Hematopoietic multipotent progenitor cell (in vitro differentiated cells): ENCODE data around the gene ZFP64. TPM values are rescaled to one million over a fixed set of nuclear protein-coding genes. Genes with fewer than 3 reads are reported as not detected.
"Not testable (repeated sequence)": the region's sequence is repeated elsewhere in the genome, so short reads cannot be mapped to it uniquely, and the experiment has no call there.

ENCODE experiments used
- DNase-seq, 3 donors: peaks; one replicate each; pipeline ENCODE4 v3.0.0-alpha.2; 2011 to 2015; ENCODE audit warnings: low read depth in 2 of 3, low spot score in 2 of 3
- total RNA-seq: library from RNA; depleted of rRNA; stranded (reverse); fragments of >200 nt; gene quantifications from one replicate; pipeline ENCODE4 v1.2.3, GENCODE V29; 2012

Gene ZFP64
- total RNA-seq, 1 donor, result 19.9 TPM

- no peak for DNase-seq
These were observed 15.6 kb upstream of the ZFP64 start for GRCh38 chr20:52207020-52207810.

- no peak for DNase-seq
These were observed 12.6 kb upstream of the ZFP64 start for GRCh38 chr20:52204136-52204535.

GRCh38 chr20:52201395-52201794 lies 9.8 kb upstream of the ZFP64 start:
- no peak for DNase-seq

GRCh38 chr20:52200870-52201269 lies 9.3 kb upstream of the ZFP64 start:
- no peak for DNase-seq

- no peak for DNase-seq
These were observed 5.3 kb upstream of the ZFP64 start for GRCh38 chr20:52196845-52197244.

- no peak for DNase-seq
These were observed 2.4 kb upstream of the ZFP64 start for GRCh38 chr20:52193886-52194545.

- no peak for DNase-seq
These were observed 1.6 kb upstream of the ZFP64 start for GRCh38 chr20:52193133-52193532.

- DNase-seq, result not testable (repeated sequence)
These were observed 1.1 kb upstream of the ZFP64 start for GRCh38 chr20:52192719-52193007.

- peak in 2 of 3 donors; percentile 52 to 56 for DNase-seq
These were observed 538 bp upstream of the ZFP64 start for GRCh38 chr20:52191916-52192718.

GRCh38 chr20:52190437-52191131 lies 995 bp downstream of the ZFP64 start:
- DNase-seq, result peak; percentile 4 to 43 (median 11)

GRCh38 chr20:52181766-52182165 lies 9.8 kb downstream of the ZFP64 start:
- DNase-seq, result no peak

GRCh38 chr20:52180180-52180840 lies 11.3 kb downstream of the ZFP64 start:
- DNase-seq, result no peak

GRCh38 chr20:52179331-52180179 lies 12.0 kb downstream of the ZFP64 start:
- DNase-seq, result no peak

GRCh38 chr20:52178691-52179090 lies 12.9 kb downstream of the ZFP64 start:
- no peak for DNase-seq

- no peak for DNase-seq
These were observed 15.7 kb downstream of the ZFP64 start for GRCh38 chr20:52175840-52176239.

GRCh38 chr20:52172392-52173047 lies 19.1 kb downstream of the ZFP64 start:
- no peak for DNase-seq

- no peak for DNase-seq
These were observed 20.6 kb downstream of the ZFP64 start for GRCh38 chr20:52171025-52171424.

- no peak for DNase-seq
These were observed 23.5 kb downstream of the ZFP64 start for GRCh38 chr20:52168116-52168515.

GRCh38 chr20:52167232-52167840 lies 24.2 kb downstream of the ZFP64 start:
- DNase-seq, result no peak
